H9 (cell line): Measurements from ENCODE around the gene SMAD3. TPM values are rescaled to one million over a fixed set of nuclear protein-coding genes. Genes with fewer than 3 reads are reported as not detected.

Experiments
- DNase-seq: peaks from one replicate; pipeline ENCODE4 v3.0.0-alpha.2; 2017
- H2AFZ ChIP-seq: one replicate; pipeline ENCODE4 v1.6.1; 2013; ENCODE audit warnings: mild to moderate bottlenecking, low read length, control low read depth, moderate library complexity
- H2AK5ac ChIP-seq: 2 replicates; pipeline ENCODE4 v1.6.1; 2013; ENCODE audit warnings: low read length, control low read depth, mixed read lengths; ENCODE audit not compliant: insufficient read length
- H2BK120ac ChIP-seq: one replicate; pipeline ENCODE4 v1.6.1; 2013; ENCODE audit warnings: low read depth, mild to moderate bottlenecking, low read length, control low read depth, inconsistent platforms; ENCODE audit not compliant: poor library complexity, severe bottlenecking
- H2BK12ac ChIP-seq: 2 replicates; pipeline ENCODE4 v1.6.1; 2013; ENCODE audit warnings: low read length, control low read depth, mixed read lengths, low read depth; ENCODE audit not compliant: insufficient read length
- H2BK15ac ChIP-seq: 2 replicates; pipeline ENCODE4 v1.6.1; 2013; ENCODE audit warnings: low read depth, low read length, control low read depth
- H2BK20ac ChIP-seq: one replicate; pipeline ENCODE4 v1.6.1; 2013; ENCODE audit warnings: low read depth, mild to moderate bottlenecking, low read length, control low read depth, inconsistent platforms; ENCODE audit not compliant: poor library complexity, severe bottlenecking
- H2BK5ac ChIP-seq: 2 replicates; pipeline ENCODE4 v1.6.1; 2013; ENCODE audit warnings: low read length, control low read depth, mixed read lengths; ENCODE audit not compliant: insufficient read length
- H3K14ac ChIP-seq: 2 replicates; pipeline ENCODE4 v1.6.1; 2013; ENCODE audit warnings: low read length, control low read depth; ENCODE audit not compliant: insufficient read depth
- H3K18ac ChIP-seq: 2 replicates; pipeline ENCODE4 v1.6.1; 2013; ENCODE audit warnings: low read depth, mild to moderate bottlenecking, mixed read lengths, low read length, control low read depth; ENCODE audit not compliant: insufficient read length
- H3K23ac ChIP-seq: 2 replicates; pipeline ENCODE4 v1.6.1; 2013; ENCODE audit warnings: low read length, control low read depth, mixed read lengths, low read depth; ENCODE audit not compliant: insufficient read length
- H3K23me2 ChIP-seq: 2 replicates; pipeline ENCODE4 v1.6.1; 2013; ENCODE audit warnings: low read depth, mild to moderate bottlenecking, mixed read lengths, low read length, control low read depth; ENCODE audit not compliant: insufficient read length, poor library complexity, severe bottlenecking
- H3K27ac ChIP-seq: 2 replicates; pipeline ENCODE4 v1.5.1; 2013; ENCODE audit warnings: low read length, control low read depth, mixed read lengths, low read depth; ENCODE audit not compliant: insufficient read length
- H3K27me3 ChIP-seq: 2 replicates; pipeline ENCODE4 v1.6.1; 2013; ENCODE audit warnings: low read length, control low read depth, inconsistent platforms; ENCODE audit not compliant: insufficient read depth
- H3K4ac ChIP-seq: 2 replicates; pipeline ENCODE4 v1.6.1; 2013; ENCODE audit warnings: low read depth, mild to moderate bottlenecking, control low read depth, inconsistent platforms, low read length, moderate library complexity
- H3K4me1 ChIP-seq: 2 replicates; pipeline ENCODE4 v1.6.1; 2013; ENCODE audit warnings: low read length, control low read depth, inconsistent platforms; ENCODE audit not compliant: insufficient read depth
- H3K4me2 ChIP-seq: 2 replicates; pipeline ENCODE4 v1.6.1; 2013; ENCODE audit warnings: low read length, control low read depth, mixed read lengths; ENCODE audit not compliant: insufficient read length, insufficient read depth
- H3K56ac ChIP-seq: 2 replicates; pipeline ENCODE4 v1.6.1; 2013; ENCODE audit warnings: low read depth, mild to moderate bottlenecking, mixed read lengths, low read length, control low read depth; ENCODE audit not compliant: insufficient read length
- H3K79me1 ChIP-seq: 2 replicates; pipeline ENCODE4 v1.6.1; 2013; ENCODE audit warnings: low read depth, mild to moderate bottlenecking, moderate library complexity, low read length, control low read depth, inconsistent platforms; ENCODE audit not compliant: insufficient read depth, poor library complexity, severe bottlenecking
- H3K79me2 ChIP-seq: 2 replicates; pipeline ENCODE4 v1.6.1; 2013; ENCODE audit warnings: low read length, control low read depth, inconsistent platforms; ENCODE audit not compliant: insufficient read depth
- H3K9ac ChIP-seq: 2 replicates; pipeline ENCODE4 v1.6.1; 2013; ENCODE audit warnings: low read length, control low read depth, mixed read lengths; ENCODE audit not compliant: insufficient read length; ENCODE audit errors: extremely low read depth
- H3K9me3 ChIP-seq: one replicate; pipeline ENCODE4 v1.6.1; 2013; ENCODE audit warnings: low read depth, low read length, inconsistent platforms; ENCODE audit not compliant: control insufficient read depth
- H3T11ph ChIP-seq: one replicate; pipeline ENCODE4 v1.6.1; 2013; ENCODE audit warnings: mild to moderate bottlenecking, low read length, control low read depth, inconsistent platforms
- H4K20me1 ChIP-seq: one replicate; pipeline ENCODE4 v1.6.1; 2013; ENCODE audit not compliant: control insufficient read depth, insufficient read length, insufficient read depth
- H4K5ac ChIP-seq: 2 replicates; pipeline ENCODE4 v1.6.1; 2013; ENCODE audit warnings: low read depth, mild to moderate bottlenecking, mixed read lengths, low read length, control low read depth; ENCODE audit not compliant: insufficient read length
- H4K8ac ChIP-seq: replicated peaks from 2 replicates; pipeline ENCODE4 v1.6.1; 2013; ENCODE audit warnings: low read length, control low read depth, mixed read lengths, low read depth; ENCODE audit not compliant: insufficient read length
- H4K91ac ChIP-seq: 2 replicates; pipeline ENCODE4 v1.6.1; 2013; ENCODE audit warnings: low read depth, mild to moderate bottlenecking, moderate library complexity, mixed read lengths, low read length, control low read depth; ENCODE audit not compliant: insufficient read length
- H3K27ac Mint-ChIP-seq, 3 experiments: 2 replicates in 2 of 3; 3 replicates in 1 of 3; pipeline ENCODE4 v1.8.0; 2020 to 2021; ENCODE audit warnings: mixed read lengths in 3 of 3, mild to moderate bottlenecking in 1 of 3, moderate library complexity in 1 of 3
- H3K27me3 Mint-ChIP-seq: 2 replicates; pipeline ENCODE4 v1.8.0; 2021; ENCODE audit warnings: low read depth, mild to moderate bottlenecking, moderate library complexity, mixed read lengths
- H3K36me3 Mint-ChIP-seq, 3 experiments: 2 replicates in 2 of 3; 3 replicates in 1 of 3; pipeline ENCODE4 v1.8.0; 2020 to 2021; ENCODE audit warnings: low read depth in 3 of 3, mixed read lengths in 3 of 3; ENCODE audit not compliant: insufficient read depth in 1 of 3
- H3K4me1 Mint-ChIP-seq, 2 experiments: 2 replicates each; pipeline ENCODE4 v1.8.0; 2020; ENCODE audit warnings: mixed read lengths in 2 of 2
- H3K4me3 Mint-ChIP-seq, 2 experiments: 2 replicates in 1 of 2; 3 replicates in 1 of 2; pipeline ENCODE4 v1.8.0; 2020 to 2021; ENCODE audit warnings: mild to moderate bottlenecking in 2 of 2, mixed read lengths in 2 of 2, moderate library complexity in 1 of 2
- H3K9me3 Mint-ChIP-seq, 2 experiments: 2 replicates in 1 of 2; 3 replicates in 1 of 2; pipeline ENCODE4 v1.8.0; 2020; ENCODE audit warnings: mild to moderate bottlenecking in 2 of 2, mixed read lengths in 2 of 2, moderate library complexity in 1 of 2
- WGBS: extraction: QIAGEN DNeasy Blood & Tissue Kit; methylation state at CpG from one replicate; pipeline ENCODE4 v1.1.7; 2013; ENCODE audit warnings: missing lambda C conversion rate, low lambda C conversion rate, mixed read lengths; ENCODE audit not compliant: insufficient read length; ENCODE audit errors: extremely low coverage; 5-methylcytosine and 5-hydroxymethylcytosine counted together
- total RNA-seq: library from RNA; stranded (reverse); gene quantifications from 2 replicates; pipeline ENCODE4 v1.2.1, GENCODE V29; 2021
- TF ChIP-seq, protein P1 (sequence below): fragments of 200-600 bp; sonication (generic); conservative IDR thresholded peaks from 3 replicates; pipeline ENCODE4 v1.8.0; 2021; ENCODE audit warnings: antibody characterized with exemption, mild to moderate bottlenecking

Gene SMAD3
- total RNA-seq, 1 experiment from 2014 or later: 26.7 TPM

DNA sequence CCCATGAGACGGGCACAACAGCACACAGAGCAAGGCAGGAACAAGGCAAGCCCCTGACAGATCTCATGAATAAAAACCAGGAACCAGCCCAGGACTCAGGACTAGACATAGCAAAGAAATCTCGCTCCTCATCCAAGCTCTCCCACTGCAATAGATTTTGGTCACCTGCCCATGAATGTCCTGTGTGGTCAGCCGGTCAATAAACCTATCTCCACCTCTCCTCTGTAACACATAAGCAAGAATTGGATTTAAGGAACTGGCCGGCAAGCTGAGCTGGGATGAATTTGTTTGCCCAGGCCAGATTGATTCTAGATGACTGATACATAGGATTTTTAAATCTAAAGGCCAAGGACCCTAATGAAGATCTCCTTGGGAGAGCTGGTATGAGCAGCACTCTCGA is 46.3 kb upstream of the SMAD3 start:
- Histone ChIP-seq H3K79me2 (no peaks in the 10 kb centered on the region), H2BK20ac (no peak overlapping the region), H2BK5ac (no peak overlapping the region), H2BK15ac (no peak overlapping the region), H3K23ac (no peak overlapping the region), H4K8ac (no peak overlapping the region), H3K14ac (no peak overlapping the region), H4K20me1 (no peaks in the 10 kb centered on the region), H3K4ac (no peak overlapping the region), H2BK12ac (no peak overlapping the region), H2AK5ac (no peak overlapping the region), H3K27me3 (no peaks in the 10 kb centered on the region), H3T11ph (no peak overlapping the region), H3K56ac (no peak overlapping the region), H4K5ac (no peak overlapping the region), H3K79me1 (no peaks in the 10 kb centered on the region), H2AFZ (no peak overlapping the region), H2BK120ac (no peak overlapping the region), H3K9me3 (no peaks in the 10 kb centered on the region), H3K4me2 (no peak overlapping the region), H3K27ac (no peak overlapping the region), H4K91ac (no peak overlapping the region), H3K18ac (no peak overlapping the region), H3K23me2 (no peaks in the 10 kb centered on the region), H3K4me1 (peaks cover 7% of the 10 kb centered on the region; the same call in 1 of the 2 replicates), H3K9ac (no peak overlapping the region)
- H3K36me3 Mint-ChIP-seq: no peaks in the 10 kb centered on the region
- TF ChIP-seq, protein P1, sequence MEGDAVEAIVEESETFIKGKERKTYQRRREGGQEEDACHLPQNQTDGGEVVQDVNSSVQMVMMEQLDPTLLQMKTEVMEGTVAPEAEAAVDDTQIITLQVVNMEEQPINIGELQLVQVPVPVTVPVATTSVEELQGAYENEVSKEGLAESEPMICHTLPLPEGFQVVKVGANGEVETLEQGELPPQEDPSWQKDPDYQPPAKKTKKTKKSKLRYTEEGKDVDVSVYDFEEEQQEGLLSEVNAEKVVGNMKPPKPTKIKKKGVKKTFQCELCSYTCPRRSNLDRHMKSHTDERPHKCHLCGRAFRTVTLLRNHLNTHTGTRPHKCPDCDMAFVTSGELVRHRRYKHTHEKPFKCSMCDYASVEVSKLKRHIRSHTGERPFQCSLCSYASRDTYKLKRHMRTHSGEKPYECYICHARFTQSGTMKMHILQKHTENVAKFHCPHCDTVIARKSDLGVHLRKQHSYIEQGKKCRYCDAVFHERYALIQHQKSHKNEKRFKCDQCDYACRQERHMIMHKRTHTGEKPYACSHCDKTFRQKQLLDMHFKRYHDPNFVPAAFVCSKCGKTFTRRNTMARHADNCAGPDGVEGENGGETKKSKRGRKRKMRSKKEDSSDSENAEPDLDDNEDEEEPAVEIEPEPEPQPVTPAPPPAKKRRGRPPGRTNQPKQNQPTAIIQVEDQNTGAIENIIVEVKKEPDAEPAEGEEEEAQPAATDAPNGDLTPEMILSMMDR: no peak
- H3K9me3 Mint-ChIP-seq: no peaks in the 10 kb centered on the region; a peak in 1 of 5 replicates
- WGBS: no CpG with 5 or more reads among the region's 5 CpGs
- H3K4me3 Mint-ChIP-seq: no peak overlapping the region
- no peak for DNase-seq
- peaks cover 2% of the 10 kb centered on the region; the same call in 1 of the 2 replicates for H3K27me3 Mint-ChIP-seq
- peak overlapping the region in 1 of 3 experiments; percentile 10; a peak in 1 of 7 replicates for H3K27ac Mint-ChIP-seq
- H3K4me1 Mint-ChIP-seq: peaks cover 20 to 35% of the 10 kb centered on the region in 2 experiments
